Lower leg skin (tissue), 4 donors: ENCODE results near the gene PAIP2. TPM values are rescaled to one million over a fixed set of nuclear protein-coding genes. Genes with fewer than 3 reads are reported as not detected.
A peak's percentile ranks its signal among the peaks of the same experiment; 100 is the strongest.

Experiments
- DNase-seq, 2 donors: peaks; one replicate each; pipeline ENCODE4 v3.0.0-alpha.2; 2019; ENCODE audit warnings: low spot score in 2 of 2
- H3K4me3 ChIP-seq: fragments of 200-600 bp; sonication (generic); 2 replicates; pipeline ENCODE4 v1.5.1; 2017; ENCODE audit warnings: mild to moderate bottlenecking, low read depth; ENCODE audit not compliant: poor library complexity, severe bottlenecking
- CTCF ChIP-seq, 3 donors: fragments of 450-650 bp; IDR thresholded peaks; one replicate each; pipeline ENCODE4 v1.5.1; 2016; ENCODE audit warnings: antibody characterized with exemption in 3 of 3, mild to moderate bottlenecking in 3 of 3, moderate library complexity in 2 of 3
- POLR2A ChIP-seq, 2 donors: fragments of 450-650 bp; IDR thresholded peaks; one replicate each; pipeline ENCODE4 v1.6.1; 2016 to 2017; ENCODE audit warnings: antibody characterized with exemption in 2 of 2, mild to moderate bottlenecking in 1 of 2, moderate library complexity in 1 of 2
- WGBS, 2 donors: methylation state at CpG; one replicate each; pipeline ENCODE4 v1.1.5; 2018; 5-methylcytosine and 5-hydroxymethylcytosine counted together
- intact Hi-C: fragments of 100-400 bp; cut with DNase I; formaldehyde crosslinking; loops from one replicate; pipeline ENCODE4 v1.15.0; 2023; ENCODE audit warnings: low total_unique reads
- total RNA-seq, 4 donors: library from RNA; depleted of rRNA; stranded (reverse); fragments of >200 nt; gene quantifications; one replicate each; pipeline ENCODE4 v1.1.0, GENCODE V29; 2016

The PAIP2 gene
- total RNA-seq, 4 donors from 2014 or later, result 47.4 to 81.5 (median 64.7) TPM

- intact Hi-C loops, result no loop called here
- peak in 1 of 2 donors; percentile 81 for DNase-seq
- no peak overlapping the region for H3K4me3 ChIP-seq
- TF ChIP-seq POLR2A (IDR thresholded peaks at IDR 0.05) (no peak), CTCF (IDR thresholded peaks at IDR 0.05) (no peak)
- WGBS, 2 donors, result 39 to 51% methylated on average over 8 of the region's 8 CpGs
Measured at GRCh38 chr5:139415221-139415861, 73.7 kb downstream of the PAIP2 start.

GRCh38 chr5:139415869-139416268, 74.2 kb downstream of the PAIP2 start:
- intact Hi-C loops, result no loop called here
- TF ChIP-seq POLR2A (IDR thresholded peaks at IDR 0.05) (no peak), CTCF (IDR thresholded peaks at IDR 0.05) (no peak)

GRCh38 chr5:139416651-139417050, 75.0 kb downstream of the PAIP2 start:
- DNase-seq, result peak in 1 of 2 donors; percentile 62
- TF ChIP-seq CTCF (IDR thresholded peaks at IDR 0.05) (no peak), POLR2A (IDR thresholded peaks at IDR 0.05) (no peak)
- 55 to 71% methylated on average over 9 of the region's 9 CpGs for whole genome bisulfite sequencing, 2 donors
- intact Hi-C loops, result no loop called here
- H3K4me3 ChIP-seq, result no peak overlapping the region

More at GRCh38 chr5:139415869-139416268, 74.2 kb downstream of the PAIP2 start:
- no peak for DNase-seq
- H3K4me3 ChIP-seq, result no peak overlapping the region

- intact Hi-C loops, result no loop called here
- DNase-seq, result peak in 1 of 2 donors; percentile 46
- TF ChIP-seq POLR2A (IDR thresholded peaks at IDR 0.05), result no peak
- TF ChIP-seq CTCF (IDR thresholded peaks at IDR 0.05), result no peak
- WGBS, 2 donors, result 49 to 55% methylated on average over 4 of the region's 4 CpGs
- H3K4me3 ChIP-seq, result no peak overlapping the region
Measured at GRCh38 chr5:139417214-139417613, 75.6 kb downstream of the PAIP2 start.

GRCh38 chr5:139418793-139419192, 77.1 kb downstream of the PAIP2 start:
- no peak overlapping the region for H3K4me3 ChIP-seq
- TF ChIP-seq POLR2A (IDR thresholded peaks at IDR 0.05), result no peak
- TF ChIP-seq CTCF (IDR thresholded peaks at IDR 0.05), result no peak
- DNase-seq, result peak in 1 of 2 donors; percentile 10
- intact Hi-C loops, result no loop called here
- WGBS, 2 donors, result 82 to 85% methylated on average over 1 of the region's 1 CpG

Other genes with a start within 250 kb of the PAIP2 start
- 10 to 100 TPM; 35.1 to 45.4 (median 39.3) TPM for gene SIL1, start 143.5 kb upstream of the PAIP2 start, total RNA-seq
- 100 to 1,000 TPM; 108 to 135 (median 122) TPM for gene MATR3, start 48.1 kb upstream of the PAIP2 start, total RNA-seq
- 1 to 10 TPM; 1.5 to 4.1 (median 2.6) TPM for gene SLC23A1, start 41.4 kb downstream of the PAIP2 start, total RNA-seq
- not detected for gene MZB1, start 48.1 kb downstream of the PAIP2 start, total RNA-seq
- gene PROB1, start 53.2 kb downstream of the PAIP2 start, total RNA-seq, result under 1 TPM; 0.25 to 0.47 (median 0.33) TPM
- gene SPATA24, start 62.2 kb downstream of the PAIP2 start, total RNA-seq, result 1 to 10 TPM in 1 of 4 donors, under 1 TPM in 2, not detected in 1; 0.65 to 1.4 (median 0.71) TPM
- gene DNAJC18, start 97.7 kb downstream of the PAIP2 start, total RNA-seq, result 1 to 10 TPM; 1.6 to 5.9 (median 3.5) TPM
- 10 to 100 TPM in 2 of 4 donors, 1 to 10 TPM in 2; 1.4 to 15.0 (median 9.3) TPM for gene ECSCR, start 120.9 kb downstream of the PAIP2 start, total RNA-seq
- not detected for gene SMIM33, start 129.2 kb downstream of the PAIP2 start, total RNA-seq
- gene STING1, start 140.9 kb downstream of the PAIP2 start, total RNA-seq, result 10 to 100 TPM in 3 of 4 donors, 1 to 10 TPM in 1; 5.8 to 28.2 (median 11.0) TPM
- 10 to 100 TPM; 80.0 to 99.8 (median 85.0) TPM for gene UBE2D2, start 219.5 kb downstream of the PAIP2 start, total RNA-seq